ENCODE measurements around the gene INPP1.

The INPP1 gene

GRCh38 chr2:190362894-190363293, 19.5 kb downstream of the INPP1 start:
- no peak for DNase-seq (ENCODE audit: low spot score)

GRCh38 chr2:190365499-190366204, 22.3 kb downstream of the INPP1 start:
- no peak for DNase-seq (ENCODE audit: low spot score)

- DNase-seq (ENCODE audit: low spot score), result no peak
Measured at GRCh38 chr2:190366248-190366753, 22.9 kb downstream of the INPP1 start.

- no peak for DNase-seq (ENCODE audit: low spot score)
Measured at GRCh38 chr2:190367091-190367490, 23.7 kb downstream of the INPP1 start.

- no peak for DNase-seq (ENCODE audit: low spot score)
Measured at GRCh38 chr2:190369635-190370034, 26.2 kb downstream of the INPP1 start.

- DNase-seq (ENCODE audit: low spot score), result no peak
Measured at GRCh38 chr2:190376083-190376482, 32.7 kb downstream of the INPP1 start.

GRCh38 chr2:190376591-190377245, 33.3 kb downstream of the INPP1 start:
- no peak for DNase-seq (ENCODE audit: low spot score)

- no peak for DNase-seq (ENCODE audit: low spot score)
Measured at GRCh38 chr2:190378880-190379237, 35.5 kb downstream of the INPP1 start.

GRCh38 chr2:190379249-190379964, 36.0 kb downstream of the INPP1 start:
- DNase-seq (ENCODE audit: low spot score), result no peak

- no peak for DNase-seq (ENCODE audit: low spot score)
Measured at GRCh38 chr2:190380962-190381412, 37.6 kb downstream of the INPP1 start.

- peak; percentile 51 for DNase-seq (ENCODE audit: low spot score)
Measured at GRCh38 chr2:190382851-190383250, 39.5 kb downstream of the INPP1 start.

- no peak for DNase-seq (ENCODE audit: low spot score)
Measured at GRCh38 chr2:190387422-190387821, 44.0 kb downstream of the INPP1 start.

- DNase-seq (ENCODE audit: low spot score), result no peak
Measured at GRCh38 chr2:190396271-190396670, 52.9 kb downstream of the INPP1 start.

- no peak for DNase-seq (ENCODE audit: low spot score)
Measured at GRCh38 chr2:190402986-190403603, 59.7 kb downstream of the INPP1 start.

GRCh38 chr2:190404487-190404886, 61.1 kb downstream of the INPP1 start:
- DNase-seq (ENCODE audit: low spot score), result no peak

GRCh38 chr2:190405070-190405469, 61.7 kb downstream of the INPP1 start:
- no peak for DNase-seq (ENCODE audit: low spot score)

GRCh38 chr2:190405995-190406394, 62.6 kb downstream of the INPP1 start:
- no peak for DNase-seq (ENCODE audit: low spot score)

GRCh38 chr2:190406805-190407204, 63.4 kb downstream of the INPP1 start:
- DNase-seq (ENCODE audit: low spot score), result no peak

- no peak for DNase-seq (ENCODE audit: low spot score)
Measured at GRCh38 chr2:190407246-190407661, 63.9 kb downstream of the INPP1 start.

GRCh38 chr2:190407662-190408537, 64.5 kb downstream of the INPP1 start, which contains the start of gene MFSD6:
Gene MFSD6, plus strand, starts transcription at chr2:190408355. Its CDS starts 27,675 bp downstream, at chr2:190436030.
- DNase-seq (ENCODE audit: low spot score), result peak; percentile 48

- DNase-seq (ENCODE audit: low spot score), result peak; percentile 50
Measured at GRCh38 chr2:190408538-190409271, 65.3 kb downstream of the INPP1 start.

All from HuH-7 (cell line).